BJ (cell line): Measurements from ENCODE around the gene IGLL5. TPM values are rescaled to one million over a fixed set of nuclear protein-coding genes. Genes with fewer than 3 reads are reported as not detected.

ENCODE experiments used
- CTCF ChIA-PET: fragments of 350-600 bp; formaldehyde crosslinking; extraction: SDS; loops from one replicate; lab custom pipeline; 2021; ENCODE audit warnings: antibody characterized with exemption, inconsistent platforms; lab: Yijun Ruan, JAX
- POLR2A ChIA-PET: fragments of 300-600 bp; sonication (Branson Sonifier 250); formaldehyde crosslinking; extraction: SDS; loops from one replicate; lab custom pipeline; 2021; ENCODE audit warnings: antibody characterized with exemption; lab: Charles Lee
- DNase-seq: peaks from one replicate; pipeline ENCODE4 v3.0.0-alpha.2; 2011; ENCODE audit warnings: low read depth
- H3K27me3 ChIP-seq: 2 replicates; pipeline ENCODE4 v1.6.0; 2011; ENCODE audit warnings: low read length; ENCODE audit not compliant: control insufficient read depth, insufficient read depth
- H3K36me3 ChIP-seq: 2 replicates; pipeline ENCODE4 v1.5.1; 2011; ENCODE audit warnings: low read length; ENCODE audit not compliant: control insufficient read depth, insufficient read depth
- H3K4me3 ChIP-seq: 2 replicates; pipeline ENCODE4 v1.5.1; 2011; ENCODE audit warnings: low read depth, mild to moderate bottlenecking, control low read depth, low read length
- polyA plus RNA-seq: library from polyadenylated mRNA; depleted of rRNA; stranded (reverse); fragments of >200 nt; gene quantifications from 2 replicates; pipeline ENCODE4 v1.2.3, GENCODE V29; 2011
- TF ChIP-seq, protein P1 (sequence below): IDR thresholded peaks from 2 replicates; pipeline ENCODE4 v1.5.1; 2011; ENCODE audit warnings: low read depth, mild to moderate bottlenecking, control low read depth, inconsistent platforms, low read length, moderate library complexity; ENCODE audit not compliant: insufficient read depth

IGLL5 gene
- polyA plus RNA-seq, 1 experiment, result not detected

DNA sequence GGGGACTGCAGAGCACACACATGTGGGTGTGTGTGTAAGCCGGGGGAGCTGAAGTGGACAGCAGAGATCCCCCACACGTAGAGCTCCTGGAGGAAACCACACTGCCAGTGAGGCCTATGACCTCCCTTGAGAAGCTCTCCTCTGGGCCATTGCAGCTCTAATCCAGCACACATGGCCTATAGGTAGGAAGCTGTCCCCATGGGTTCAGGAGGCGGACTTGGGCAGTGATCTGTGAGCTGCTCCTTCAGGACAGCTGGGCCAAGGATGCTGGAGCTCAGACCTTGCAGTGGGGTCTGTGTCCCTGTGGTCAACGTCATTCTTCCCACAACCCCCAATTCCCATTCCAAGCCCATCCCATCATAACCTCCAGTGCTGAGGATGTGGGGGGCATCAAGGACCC lies 29.8 kb downstream of the IGLL5 start:
- DNase-seq, result no peak
- no peaks in the 10 kb centered on the region for H3K36me3 ChIP-seq
- no peaks in the 10 kb centered on the region; the same call in 1 of the 2 replicates for H3K27me3 ChIP-seq
- CTCF ChIA-PET, result interaction anchor here (0.9 to 1.4 kb wide), 2 partner anchors 25 to 38 kb away, joined by 3 to 5 read pairs; no protein-coding TSS in a partner anchor
- TF ChIP-seq, protein P1, sequence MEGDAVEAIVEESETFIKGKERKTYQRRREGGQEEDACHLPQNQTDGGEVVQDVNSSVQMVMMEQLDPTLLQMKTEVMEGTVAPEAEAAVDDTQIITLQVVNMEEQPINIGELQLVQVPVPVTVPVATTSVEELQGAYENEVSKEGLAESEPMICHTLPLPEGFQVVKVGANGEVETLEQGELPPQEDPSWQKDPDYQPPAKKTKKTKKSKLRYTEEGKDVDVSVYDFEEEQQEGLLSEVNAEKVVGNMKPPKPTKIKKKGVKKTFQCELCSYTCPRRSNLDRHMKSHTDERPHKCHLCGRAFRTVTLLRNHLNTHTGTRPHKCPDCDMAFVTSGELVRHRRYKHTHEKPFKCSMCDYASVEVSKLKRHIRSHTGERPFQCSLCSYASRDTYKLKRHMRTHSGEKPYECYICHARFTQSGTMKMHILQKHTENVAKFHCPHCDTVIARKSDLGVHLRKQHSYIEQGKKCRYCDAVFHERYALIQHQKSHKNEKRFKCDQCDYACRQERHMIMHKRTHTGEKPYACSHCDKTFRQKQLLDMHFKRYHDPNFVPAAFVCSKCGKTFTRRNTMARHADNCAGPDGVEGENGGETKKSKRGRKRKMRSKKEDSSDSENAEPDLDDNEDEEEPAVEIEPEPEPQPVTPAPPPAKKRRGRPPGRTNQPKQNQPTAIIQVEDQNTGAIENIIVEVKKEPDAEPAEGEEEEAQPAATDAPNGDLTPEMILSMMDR, result no peak
- POLR2A ChIA-PET, result no interaction called here
- no peak overlapping the region for H3K4me3 ChIP-seq

DNA sequence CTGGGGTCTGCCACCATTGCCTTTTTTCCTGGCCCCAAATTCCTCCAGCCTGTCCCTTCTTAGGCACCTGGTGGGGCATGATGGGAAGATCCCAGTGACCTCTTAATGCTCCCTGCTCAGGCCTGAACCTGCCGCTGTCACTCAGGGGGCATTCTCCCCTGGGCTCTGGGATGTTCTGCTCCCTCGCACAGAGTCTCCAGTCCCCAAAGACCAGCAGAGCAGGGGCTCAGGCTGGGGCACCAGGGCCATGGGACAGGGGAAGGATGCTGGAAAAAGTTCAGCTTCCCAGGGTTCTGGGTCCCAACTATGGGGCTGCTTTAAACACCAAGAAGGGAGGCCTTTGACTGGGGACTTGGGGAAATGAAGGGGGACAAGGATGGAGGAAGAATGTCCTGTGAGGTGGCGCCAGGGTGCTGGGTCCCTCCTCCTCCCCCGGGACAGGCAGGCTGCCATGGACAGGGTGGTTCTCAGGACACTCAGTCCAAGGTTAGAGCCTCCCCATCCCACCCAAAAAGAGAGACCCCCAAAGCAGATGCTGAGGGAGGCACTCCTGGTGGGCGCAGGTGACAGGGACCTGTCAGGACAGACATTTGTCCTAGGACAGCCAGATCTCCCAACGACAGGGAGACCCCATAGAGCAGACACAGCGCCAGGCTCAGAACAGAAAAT lies 30.8 kb downstream of the IGLL5 start:
- Histone ChIP-seq H3K4me3 (no peak overlapping the region), H3K36me3 (no peaks in the 10 kb centered on the region), H3K27me3 (no peaks in the 10 kb centered on the region; the same call in 1 of the 2 replicates)
- DNase-seq, result no peak
- TF ChIP-seq, protein P1, result no peak
- ChIA-PET POLR2A (no interaction called here), CTCF (interaction anchor here (1.4 kb wide), 1 partner anchor 24 kb away, joined by 3 read pairs; no protein-coding TSS in a partner anchor)

DNA sequence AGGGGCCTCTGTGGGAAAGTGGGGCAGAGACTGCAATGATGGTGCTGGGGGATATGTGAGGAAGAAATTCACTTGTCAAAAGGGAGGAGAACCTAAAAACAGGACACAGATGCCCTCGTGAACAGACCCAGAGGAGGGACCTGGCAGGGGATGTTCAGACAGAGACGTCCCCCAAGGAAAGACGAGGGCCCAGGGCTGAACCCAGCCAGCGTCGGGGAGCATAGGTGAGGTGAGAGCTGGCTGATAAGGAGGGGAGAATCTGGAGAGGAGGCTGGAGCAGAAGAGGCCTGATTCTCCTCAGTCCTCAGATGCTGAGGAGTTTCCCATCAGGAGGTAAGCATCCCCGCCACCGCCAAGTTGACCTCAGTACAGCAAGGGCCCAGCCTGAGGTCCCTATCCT lies 31.4 kb downstream of the IGLL5 start:
- no peak overlapping the region for H3K4me3 ChIP-seq
- DNase-seq, result no peak
- POLR2A ChIA-PET, result no interaction called here
- H3K27me3 ChIP-seq, result no peaks in the 10 kb centered on the region; the same call in 1 of the 2 replicates
- CTCF ChIA-PET, result no interaction called here
- H3K36me3 ChIP-seq, result no peaks in the 10 kb centered on the region
- TF ChIP-seq, protein P1, result no peak

DNA sequence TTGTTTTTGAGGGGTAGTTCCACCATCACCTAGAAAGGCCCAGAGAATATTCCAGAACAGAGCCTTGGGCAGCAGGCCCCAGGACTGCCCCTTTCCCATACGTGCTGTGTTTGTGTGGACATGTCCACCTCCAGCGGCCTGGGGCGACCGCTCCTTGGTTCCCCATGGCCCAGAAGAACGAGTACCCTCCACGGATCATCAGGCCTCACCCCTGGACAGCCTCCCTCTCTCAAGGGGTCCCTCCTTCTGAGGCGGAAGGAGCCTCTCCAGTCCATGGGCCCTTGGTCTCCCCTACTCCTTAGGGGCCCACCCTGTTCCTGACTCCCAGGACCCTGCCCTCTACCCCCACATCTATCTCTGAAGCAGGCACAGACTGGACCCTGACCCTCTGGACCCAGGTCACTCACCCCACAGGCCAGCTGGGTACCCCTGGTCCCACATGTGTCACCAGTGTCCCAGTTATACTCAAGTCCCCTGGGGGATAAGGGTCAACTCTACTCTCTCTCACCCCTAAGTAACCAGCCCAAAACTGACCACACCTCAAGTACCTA lies 32.6 kb downstream of the IGLL5 start:
- POLR2A ChIA-PET, result no interaction called here

DNA sequence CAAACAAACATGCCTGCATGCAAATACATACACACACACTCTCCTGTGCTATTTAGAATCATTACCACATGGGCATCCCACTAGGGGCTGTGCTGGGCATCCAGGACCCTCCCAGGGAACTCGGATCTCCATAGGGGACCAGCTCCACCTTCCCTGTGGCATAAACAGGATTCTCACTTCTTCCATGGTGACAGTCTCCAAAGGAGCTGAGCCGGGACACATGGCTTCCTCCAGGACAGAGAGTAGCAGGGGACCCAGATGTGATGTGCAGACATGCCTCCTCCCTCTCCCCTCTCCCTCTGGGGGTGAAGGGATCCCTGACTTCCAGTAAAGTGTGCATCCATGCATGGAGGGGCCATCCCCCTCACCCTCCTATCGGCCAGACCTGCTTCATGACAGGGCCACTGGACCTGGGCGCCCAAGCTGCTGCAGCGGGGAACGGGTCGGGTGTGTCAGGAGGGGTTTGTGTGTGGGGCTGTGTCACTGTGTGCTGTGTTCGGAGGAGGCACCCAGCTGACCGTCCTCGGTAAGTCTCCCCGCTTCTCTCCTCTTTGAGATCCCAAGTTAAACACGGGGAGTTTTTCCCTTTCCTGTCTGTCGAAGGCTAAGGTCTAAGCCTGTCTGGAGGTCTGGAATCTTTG lies 33.4 kb downstream of the IGLL5 start:
- ChIA-PET CTCF (no interaction called here), POLR2A (no interaction called here)
- Histone ChIP-seq H3K27me3 (no peaks in the 10 kb centered on the region), H3K4me3 (no peak overlapping the region), H3K36me3 (no peaks in the 10 kb centered on the region)
- DNase-seq, result no peak
- TF ChIP-seq, protein P1, result no peak

More for the DNA sequence above, 32.6 kb downstream of the IGLL5 start:
- Histone ChIP-seq H3K27me3 (no peaks in the 10 kb centered on the region), H3K36me3 (no peaks in the 10 kb centered on the region), H3K4me3 (no peak overlapping the region)
- DNase-seq, result no peak
- CTCF ChIA-PET, result no interaction called here
- TF ChIP-seq, protein P1, result no peak
